KOPT-K1 (cell line): ENCODE measurements around the gene ARL4D.
"Not testable (repeated sequence)": the region's sequence is repeated elsewhere in the genome, so short reads cannot be mapped to it uniquely, and the experiment has no call there.

Experiments
- H3K27ac ChIP-seq: fragments of 200-600 bp; sonication (generic); 2 replicates; pipeline ENCODE4 v1.5.1; 2016; ENCODE audit warnings: antibody characterized with exemption, mild to moderate bottlenecking, low read depth, low read length; ENCODE audit not compliant: poor library complexity, severe bottlenecking
- H3K36me3 ChIP-seq: fragments of 200-600 bp; sonication (generic); 2 replicates; pipeline ENCODE4 v1.5.1; 2017; ENCODE audit warnings: antibody characterized with exemption, mild to moderate bottlenecking, low read length, moderate library complexity; ENCODE audit not compliant: insufficient read depth
- H3K9me3 ChIP-seq: fragments of 200-600 bp; sonication (generic); 2 replicates; pipeline ENCODE4 v1.5.1; 2017; ENCODE audit warnings: antibody characterized with exemption, low read length, mild to moderate bottlenecking; ENCODE audit not compliant: insufficient read depth, poor library complexity, severe bottlenecking

The ARL4D gene

GRCh38 chr17:43381621-43382020, 17.2 kb upstream of the ARL4D start:
- H3K27ac ChIP-seq = no peak overlapping the region
- no peaks in the 10 kb centered on the region; the same call in 1 of the 2 replicates for H3K36me3 ChIP-seq
- H3K9me3 ChIP-seq = peaks cover 25% of the 10 kb centered on the region

DNA sequence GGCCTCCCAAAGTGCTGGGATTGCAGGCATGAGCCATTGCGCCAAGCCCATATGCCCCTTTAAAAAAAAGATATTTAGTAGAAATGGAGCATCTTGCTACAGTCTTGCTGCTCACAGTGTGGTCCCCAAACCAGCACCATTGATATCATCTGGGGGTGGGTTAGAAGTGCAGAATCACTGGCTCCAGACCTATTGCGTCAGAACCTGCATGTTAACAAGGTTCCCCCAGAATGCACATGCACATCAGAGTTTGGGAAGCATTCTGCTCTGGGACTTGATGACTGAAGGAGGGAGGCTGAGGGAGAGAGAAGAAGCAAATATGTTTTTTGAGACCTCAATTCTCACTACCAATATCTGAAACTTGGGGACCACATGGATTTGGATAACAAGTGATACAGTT, 16.0 kb upstream of the ARL4D start:
- Histone ChIP-seq H3K9me3 (peaks cover 25% of the 10 kb centered on the region), H3K36me3 (no peaks in the 10 kb centered on the region; the same call in 1 of the 2 replicates), H3K27ac (no peak overlapping the region)

GRCh38 chr17:43383372-43383771, 15.4 kb upstream of the ARL4D start:
- Histone ChIP-seq H3K27ac (no peak overlapping the region), H3K36me3 (no peaks in the 10 kb centered on the region; the same call in 1 of the 2 replicates), H3K9me3 (peaks cover 25% of the 10 kb centered on the region)

DNA sequence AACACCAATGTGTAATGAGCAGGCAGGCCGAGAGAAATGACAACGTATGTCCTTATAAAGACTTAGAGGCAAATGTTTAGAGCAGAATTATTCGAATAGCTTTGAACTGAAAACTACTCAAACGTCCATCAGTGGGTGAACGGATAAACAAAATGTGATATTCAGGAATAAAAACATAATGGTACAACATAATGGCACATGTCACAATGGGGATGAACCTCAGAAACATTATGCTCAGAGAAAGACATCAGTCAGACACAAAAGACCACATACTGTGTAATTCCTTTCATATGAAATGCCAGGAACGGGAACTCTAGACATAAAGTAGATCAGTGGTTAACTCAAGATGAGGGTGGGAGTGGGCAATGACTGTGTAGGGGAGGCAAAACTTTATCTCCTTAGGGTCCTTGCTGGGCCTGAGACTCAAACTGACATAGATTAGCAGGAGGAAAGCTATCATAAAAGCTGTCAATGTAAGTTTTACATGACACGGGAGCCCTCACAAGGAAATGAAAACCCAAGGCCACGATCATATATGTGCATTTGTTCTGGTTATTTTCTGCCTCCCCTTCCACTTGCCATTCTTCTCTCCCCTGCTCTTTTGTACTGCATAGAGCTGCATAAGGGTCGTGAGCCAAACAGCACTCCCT, 14.8 kb upstream of the ARL4D start:
- Histone ChIP-seq H3K9me3 (peaks cover 24% of the 10 kb centered on the region), H3K27ac (no peak overlapping the region), H3K36me3 (no peaks in the 10 kb centered on the region; the same call in 1 of the 2 replicates)

- H3K27ac ChIP-seq = no peak overlapping the region
- peaks cover 20% of the 10 kb centered on the region for H3K9me3 ChIP-seq
- no peaks in the 10 kb centered on the region; the same call in 1 of the 2 replicates for H3K36me3 ChIP-seq
These were observed 14.3 kb upstream of the ARL4D start for GRCh38 chr17:43384476-43384862.

- no peaks in the 10 kb centered on the region; the same call in 1 of the 2 replicates for H3K36me3 ChIP-seq
- H3K27ac ChIP-seq = no peak overlapping the region
- H3K9me3 ChIP-seq = peaks cover 12% of the 10 kb centered on the region
These were observed 13.6 kb upstream of the ARL4D start for GRCh38 chr17:43385046-43385831.

- Histone ChIP-seq H3K9me3 (no peaks in the 10 kb centered on the region), H3K36me3 (no peaks in the 10 kb centered on the region), H3K27ac (peak overlapping the region; percentile 71)
These were observed 10.3 kb upstream of the ARL4D start for GRCh38 chr17:43388359-43389045.

DNA sequence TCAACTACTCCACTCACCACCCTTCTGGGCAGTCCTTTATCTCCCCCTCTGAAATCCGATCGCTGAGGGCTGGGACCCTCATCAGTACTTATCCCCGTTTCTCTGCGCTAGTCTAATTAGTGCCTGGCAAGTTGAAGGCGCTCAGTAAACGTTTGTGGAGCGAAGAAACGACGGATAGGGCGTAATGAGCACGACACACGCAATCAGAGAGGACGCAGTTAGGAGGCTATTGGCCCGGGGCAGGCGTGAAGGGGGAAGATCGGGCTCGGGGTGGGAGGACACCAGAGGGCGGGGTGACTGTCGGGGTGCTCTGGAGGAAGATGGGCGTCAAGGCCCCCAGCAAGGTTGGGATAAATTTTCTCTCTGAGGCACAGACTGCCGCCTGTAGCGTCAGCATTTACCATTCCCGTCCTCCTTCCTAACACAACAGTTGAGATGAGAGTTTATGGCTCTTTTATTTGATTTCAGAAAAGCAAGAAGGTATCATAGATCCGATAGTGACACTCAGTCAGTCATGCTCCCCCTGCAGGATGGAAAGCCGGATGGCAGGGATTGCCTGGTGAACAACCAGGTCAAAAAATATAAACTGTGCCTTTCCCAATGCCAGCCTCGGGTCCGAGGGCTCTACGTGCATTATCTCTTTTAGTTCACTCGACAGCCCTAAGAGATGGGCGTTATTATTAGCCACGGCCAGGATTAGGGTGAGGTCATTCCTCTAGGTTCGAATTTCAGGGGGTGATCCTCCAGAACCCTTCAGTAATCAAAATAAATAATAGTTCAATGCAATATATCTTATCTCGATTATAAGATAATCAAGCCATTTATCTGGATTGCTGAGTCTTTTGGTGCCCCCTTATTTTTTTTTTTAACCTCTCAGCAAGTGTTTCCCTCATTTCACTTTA, 9.5 kb upstream of the ARL4D start:
- Histone ChIP-seq H3K9me3 (no peaks in the 10 kb centered on the region), H3K36me3 (no peaks in the 10 kb centered on the region), H3K27ac (peak overlapping the region; percentile 71)

- no peaks in the 10 kb centered on the region for H3K9me3 ChIP-seq
- H3K27ac ChIP-seq = no peak overlapping the region
- no peaks in the 10 kb centered on the region for H3K36me3 ChIP-seq
These were observed 6.4 kb upstream of the ARL4D start for GRCh38 chr17:43392397-43392796.

GRCh38 chr17:43393944-43394482, 4.8 kb upstream of the ARL4D start:
- Histone ChIP-seq H3K36me3 (no peaks in the 10 kb centered on the region), H3K27ac (no peak overlapping the region)

DNA sequence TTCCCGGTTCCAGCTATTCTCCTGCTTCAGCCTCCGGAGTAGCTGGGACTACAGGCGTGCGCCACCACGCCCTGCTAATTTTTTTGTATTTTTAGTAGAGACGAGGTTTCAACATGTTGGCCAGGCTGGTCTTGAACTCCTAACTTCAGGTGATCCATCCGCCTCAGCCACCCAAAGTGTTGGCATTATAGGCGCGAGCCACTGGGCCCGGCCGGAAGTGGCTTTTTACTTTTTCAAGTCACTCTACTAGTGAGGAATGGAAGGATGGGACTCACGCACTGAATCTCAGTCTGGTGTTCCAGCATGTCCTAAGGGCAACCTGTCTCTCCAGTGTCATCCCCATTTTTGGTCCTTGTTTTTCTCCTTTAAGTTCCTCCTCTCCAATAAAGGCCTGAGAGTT, 4.1 kb upstream of the ARL4D start:
- H3K9me3 ChIP-seq, H3K27ac ChIP-seq, H3K36me3 ChIP-seq: not testable (repeated sequence)

More at GRCh38 chr17:43393944-43394482, 4.8 kb upstream of the ARL4D start:
- no peaks in the 10 kb centered on the region for H3K9me3 ChIP-seq

GRCh38 chr17:43395165-43395564, 3.6 kb upstream of the ARL4D start:
- no peaks in the 10 kb centered on the region for H3K36me3 ChIP-seq
- H3K9me3 ChIP-seq = no peaks in the 10 kb centered on the region
- H3K27ac ChIP-seq = no peak overlapping the region

- H3K9me3 ChIP-seq = no peaks in the 10 kb centered on the region
- H3K27ac ChIP-seq = no peak overlapping the region
- H3K36me3 ChIP-seq = no peaks in the 10 kb centered on the region
These were observed 2.2 kb upstream of the ARL4D start for GRCh38 chr17:43396491-43397060.

GRCh38 chr17:43399839-43400328, 1.1 kb downstream of the ARL4D start:
- no peaks in the 10 kb centered on the region for H3K36me3 ChIP-seq
- H3K27ac ChIP-seq = no peak overlapping the region
- no peaks in the 10 kb centered on the region for H3K9me3 ChIP-seq
